H1 (cell line): ENCODE results near the gene RPE. TPM values are rescaled to one million over a fixed set of nuclear protein-coding genes. Genes with fewer than 3 reads are reported as not detected.

Experiments
- CHD2 ChIP-seq: IDR thresholded peaks from 2 replicates; pipeline ENCODE4 v1.6.1; 2012; ENCODE audit warnings: low read length, improper control_type of control experiment
- CHD7 ChIP-seq: fragments of 300-600 bp; sonication (generic); IDR thresholded peaks from 2 replicates; pipeline ENCODE4 v1.7.1; 2012; ENCODE audit warnings: low read length, moderate library complexity, mild to moderate bottlenecking, inconsistent platforms; ENCODE audit not compliant: insufficient replicate concordance
- FOSL1 ChIP-seq: IDR thresholded peaks from 2 replicates; pipeline ENCODE4 v1.6.1; 2011; ENCODE audit warnings: mild to moderate bottlenecking, low read depth, low read length, moderate library complexity; ENCODE audit not compliant: insufficient read depth
- GTF2F1 ChIP-seq: IDR thresholded peaks from 2 replicates; pipeline ENCODE4 v1.6.1; 2012; ENCODE audit warnings: low read depth, low read length, improper control_type of control experiment, borderline replicate concordance
- MAX ChIP-seq: IDR thresholded peaks from 2 replicates; pipeline ENCODE4 v1.6.1; 2012; ENCODE audit warnings: inconsistent platforms
- POLR2AphosphoS5 ChIP-seq: IDR thresholded peaks from 2 replicates; pipeline ENCODE4 v1.6.1; 2011; ENCODE audit warnings: low read depth, low read length
- RAD21 ChIP-seq, 2 experiments: IDR thresholded peaks in 1 of 2; conservative IDR thresholded peaks in 1 of 2; 2 replicates each; pipeline ENCODE4 v1.6.1; 2011; ENCODE audit warnings: low read depth in 2 of 2, low read length in 2 of 2, improper control_type of control experiment in 1 of 2, inconsistent platforms in 1 of 2, mild to moderate bottlenecking in 1 of 2, moderate library complexity in 1 of 2
- RBBP5 ChIP-seq: IDR thresholded peaks from 2 replicates; pipeline ENCODE4 v1.7.1; 2012; ENCODE audit warnings: low read depth, mild to moderate bottlenecking, inconsistent platforms, low read length, moderate library complexity, borderline replicate concordance
- SIN3A ChIP-seq, 2 experiments: IDR thresholded peaks in 1 of 2; conservative IDR thresholded peaks in 1 of 2; 2 replicates each; pipeline ENCODE4 v1.6.1; 2011 to 2012; ENCODE audit warnings: low read length in 2 of 2, improper control_type of control experiment in 1 of 2, low read depth in 1 of 2, mild to moderate bottlenecking in 1 of 2
- SUZ12 ChIP-seq: fragments of 200-600 bp; sonication (generic); IDR thresholded peaks from 2 replicates; pipeline ENCODE4 v1.6.1; 2012; ENCODE audit warnings: mild to moderate bottlenecking, inconsistent platforms, low read length, moderate library complexity, mixed read lengths
- TCF12 ChIP-seq: IDR thresholded peaks from 2 replicates; pipeline ENCODE4 v1.6.1; 2011; ENCODE audit warnings: low read depth, mild to moderate bottlenecking, low read length
- polyA plus RNA-seq, 7 experiments: library from polyadenylated mRNA; depleted of rRNA in 3 of 7; stranded (reverse) in 5 of 7; unstranded in 2 of 7; fragments of >200 nt in 5 of 7; fragments of 200-250 nt in 2 of 7; gene quantifications; 1 replicate in 5 of 7; 2 replicates in 1 of 7; 4 replicates in 1 of 7; pipeline versions ENCODE4 v1.2.1 to v1.2.3, GENCODE V29; 2011 to 2013; ENCODE audit warnings: missing spikeins in 2 of 7, mixed read lengths in 2 of 7
- total RNA-seq: library from RNA; stranded (reverse); fragmentation: NEBNext Ultra II Directional; extraction: Animal tissue kit (Norgen Biotek cat#: 25700); gene quantifications from 2 replicates; pipeline ENCODE4 v1.2.1, GENCODE V29; 2021

The RPE gene
- total and polyA plus RNA-seq, 2 of the 8 experiments (the other 6 are each of a cell fraction or from before 2014, with no cell fraction given): 77.8 to 102 TPM

DNA sequence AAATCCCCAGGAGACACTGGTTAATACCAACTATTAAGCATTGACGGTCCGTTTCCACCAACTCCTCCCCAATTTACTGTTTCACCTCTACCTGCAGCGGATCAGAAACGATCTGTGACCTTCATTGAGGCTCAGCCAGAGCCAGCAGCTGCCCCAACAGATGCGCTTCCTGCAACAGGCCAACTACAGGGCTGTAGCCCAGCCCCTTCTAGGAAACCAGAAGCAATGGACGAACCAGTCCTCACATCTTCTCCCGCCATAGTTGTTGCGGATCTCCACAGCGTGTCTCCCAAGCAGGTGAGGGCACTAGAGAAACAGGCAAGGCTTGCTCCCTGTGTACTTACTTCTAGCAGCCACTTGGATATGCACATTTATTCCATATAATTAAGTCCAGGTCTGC lies 8.5 kb upstream of the RPE start (continued):
- TF ChIP-seq CHD7 (no peak), MAX (no peak), POLR2AphosphoS5 (no peak), SUZ12 (no peak), FOSL1 (no peak), RAD21 (IDR thresholded peaks at IDR 0.05 in 1 of 2, conservative IDR thresholded peaks at IDR 0.05 in 1 of 2; ENCODE audit: low read depth in 2 of 2, low read length in 2 of 2) (no peak), TCF12 (no peak), SIN3A (conservative IDR thresholded peaks at IDR 0.05 in 1 of 2, IDR thresholded peaks at IDR 0.05 in 1 of 2; ENCODE audit: low read depth in 1 of 2, low read length in 2 of 2) (no peak), GTF2F1 (no peak), RBBP5 (no peak), CHD2 (no peak)
